ENCODE data around the gene AIG1. TPM values are rescaled to one million over a fixed set of nuclear protein-coding genes. Genes with fewer than 3 reads are reported as not detected.

AIG1 gene
- polyA plus RNA-seq, 1 of the 3 experiments (the other 2 are of a cell fraction) = 36.8 TPM

DNA sequence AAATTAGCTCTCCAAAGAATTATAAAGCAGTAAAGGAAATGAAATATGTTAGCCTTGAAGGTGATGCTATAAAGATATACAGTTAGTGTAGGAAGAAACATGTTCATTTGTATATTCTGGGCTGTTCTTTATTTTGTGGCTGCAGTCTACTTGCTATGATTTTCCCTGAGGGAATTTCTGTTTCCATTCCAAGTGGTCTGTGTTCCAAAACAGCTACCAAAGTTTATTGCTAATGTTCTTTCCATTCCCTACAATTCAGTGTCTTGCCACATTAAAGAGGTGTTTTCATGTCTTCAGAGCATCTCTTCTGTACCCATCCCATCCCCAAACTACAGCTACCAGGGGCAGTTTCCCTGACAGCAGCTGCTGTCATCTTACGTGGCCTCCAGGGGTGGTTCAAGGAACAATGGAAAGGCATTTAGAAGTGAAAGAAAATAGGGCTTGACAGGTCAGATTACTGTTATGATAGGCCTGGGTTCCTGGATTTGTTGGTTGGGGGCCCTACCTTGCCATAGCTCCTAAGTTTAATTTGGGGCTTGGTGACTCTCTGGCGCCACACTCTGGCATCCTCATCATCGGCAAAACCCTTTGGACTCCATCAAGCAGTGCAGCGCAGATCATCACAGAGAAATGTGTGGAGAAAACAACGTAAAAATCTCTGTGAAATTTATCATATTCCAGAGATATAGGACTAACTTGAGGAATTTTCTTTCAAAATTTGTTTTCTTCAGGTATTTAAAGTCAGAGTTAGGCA is 33.8 kb upstream of the AIG1 start:
- H3F3A ChIP-seq (replicated peaks; ENCODE audit: insufficient read depth) = peaks cover 3% of the 10 kb centered on the region
- ChIA-PET POLR2A (no interaction called here), CTCF (interaction anchor here (0.9 to 1.6 kb wide), 8 partner anchors 15 to 400 kb away, joined by 3 to 7 read pairs (median 4); no protein-coding TSS in a partner anchor)
- H3K36me3 ChIP-seq (replicated peaks in 1 of 2; ENCODE audit: control insufficient read depth in 1 of 2, insufficient read depth in 2 of 2, low read length in 1 of 2) = no peaks in the 10 kb centered on the region
- no peak overlapping the region for H3K27ac ChIP-seq (ENCODE audit: low read depth in 2 of 2, low read length in 1 of 2)
- H3K4me1 ChIP-seq (ENCODE audit: control insufficient read depth in 1 of 2, insufficient read depth in 2 of 2, low read depth in 1 of 2, low read length in 1 of 2) = no peaks in the 10 kb centered on the region
- H2AFZ ChIP-seq (ENCODE audit: low read depth) = no peak overlapping the region
- WGBS (ENCODE audit: low lambda C conversion rate) = 79% methylated on average over 5 of the region's 5 CpGs
- H3K27me3 ChIP-seq (ENCODE audit: insufficient read depth) = no peaks in the 10 kb centered on the region
- H3K9me3 ChIP-seq = no peaks in the 10 kb centered on the region
- no peak overlapping the region; a peak in 1 of 4 replicates for H3K4me3 ChIP-seq (ENCODE audit: low read depth in 2 of 2, low read length in 1 of 2)
- DNase-seq = no peak
- no peaks in the 10 kb centered on the region for H3K79me2 ChIP-seq (ENCODE audit: insufficient read depth)
- no peak overlapping the region for H3K9ac ChIP-seq
- TF ChIP-seq, protein P1, sequence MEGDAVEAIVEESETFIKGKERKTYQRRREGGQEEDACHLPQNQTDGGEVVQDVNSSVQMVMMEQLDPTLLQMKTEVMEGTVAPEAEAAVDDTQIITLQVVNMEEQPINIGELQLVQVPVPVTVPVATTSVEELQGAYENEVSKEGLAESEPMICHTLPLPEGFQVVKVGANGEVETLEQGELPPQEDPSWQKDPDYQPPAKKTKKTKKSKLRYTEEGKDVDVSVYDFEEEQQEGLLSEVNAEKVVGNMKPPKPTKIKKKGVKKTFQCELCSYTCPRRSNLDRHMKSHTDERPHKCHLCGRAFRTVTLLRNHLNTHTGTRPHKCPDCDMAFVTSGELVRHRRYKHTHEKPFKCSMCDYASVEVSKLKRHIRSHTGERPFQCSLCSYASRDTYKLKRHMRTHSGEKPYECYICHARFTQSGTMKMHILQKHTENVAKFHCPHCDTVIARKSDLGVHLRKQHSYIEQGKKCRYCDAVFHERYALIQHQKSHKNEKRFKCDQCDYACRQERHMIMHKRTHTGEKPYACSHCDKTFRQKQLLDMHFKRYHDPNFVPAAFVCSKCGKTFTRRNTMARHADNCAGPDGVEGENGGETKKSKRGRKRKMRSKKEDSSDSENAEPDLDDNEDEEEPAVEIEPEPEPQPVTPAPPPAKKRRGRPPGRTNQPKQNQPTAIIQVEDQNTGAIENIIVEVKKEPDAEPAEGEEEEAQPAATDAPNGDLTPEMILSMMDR (IDR thresholded peaks at IDR 0.05) = peak; percentile 65
- peak; percentile 59 for TF ChIP-seq SMC3 (IDR thresholded peaks at IDR 0.05; ENCODE audit: low read depth, low read length)
- no peak for TF ChIP-seq CHD2 (IDR thresholded peaks at IDR 0.05; ENCODE audit: low read length, partially characterized antibody)
- TF ChIP-seq, protein P2, sequence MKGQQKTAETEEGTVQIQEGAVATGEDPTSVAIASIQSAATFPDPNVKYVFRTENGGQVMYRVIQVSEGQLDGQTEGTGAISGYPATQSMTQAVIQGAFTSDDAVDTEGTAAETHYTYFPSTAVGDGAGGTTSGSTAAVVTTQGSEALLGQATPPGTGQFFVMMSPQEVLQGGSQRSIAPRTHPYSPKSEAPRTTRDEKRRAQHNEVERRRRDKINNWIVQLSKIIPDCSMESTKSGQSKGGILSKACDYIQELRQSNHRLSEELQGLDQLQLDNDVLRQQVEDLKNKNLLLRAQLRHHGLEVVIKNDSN (IDR thresholded peaks at IDR 0.05; ENCODE audit: borderline replicate concordance, low read depth) = no peak
- TF ChIP-seq RAD21 (IDR thresholded peaks at IDR 0.05; ENCODE audit: low read length) = peak; percentile 59
- TF ChIP-seq NFIC (IDR thresholded peaks at IDR 0.05; ENCODE audit: borderline replicate concordance) = no peak
- TF ChIP-seq, protein P3, sequence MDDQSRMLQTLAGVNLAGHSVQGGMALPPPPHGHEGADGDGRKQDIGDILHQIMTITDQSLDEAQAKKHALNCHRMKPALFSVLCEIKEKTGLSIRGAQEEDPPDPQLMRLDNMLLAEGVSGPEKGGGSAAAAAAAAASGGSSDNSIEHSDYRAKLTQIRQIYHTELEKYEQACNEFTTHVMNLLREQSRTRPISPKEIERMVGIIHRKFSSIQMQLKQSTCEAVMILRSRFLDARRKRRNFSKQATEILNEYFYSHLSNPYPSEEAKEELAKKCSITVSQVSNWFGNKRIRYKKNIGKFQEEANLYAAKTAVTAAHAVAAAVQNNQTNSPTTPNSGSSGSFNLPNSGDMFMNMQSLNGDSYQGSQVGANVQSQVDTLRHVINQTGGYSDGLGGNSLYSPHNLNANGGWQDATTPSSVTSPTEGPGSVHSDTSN (IDR thresholded peaks at IDR 0.05) = no peak
- no peaks in the 10 kb centered on the region for H4K20me1 ChIP-seq (ENCODE audit: insufficient read depth)
- no peaks in the 10 kb centered on the region for H3K9me2 ChIP-seq
- no peak overlapping the region for H3K4me2 ChIP-seq

DNA sequence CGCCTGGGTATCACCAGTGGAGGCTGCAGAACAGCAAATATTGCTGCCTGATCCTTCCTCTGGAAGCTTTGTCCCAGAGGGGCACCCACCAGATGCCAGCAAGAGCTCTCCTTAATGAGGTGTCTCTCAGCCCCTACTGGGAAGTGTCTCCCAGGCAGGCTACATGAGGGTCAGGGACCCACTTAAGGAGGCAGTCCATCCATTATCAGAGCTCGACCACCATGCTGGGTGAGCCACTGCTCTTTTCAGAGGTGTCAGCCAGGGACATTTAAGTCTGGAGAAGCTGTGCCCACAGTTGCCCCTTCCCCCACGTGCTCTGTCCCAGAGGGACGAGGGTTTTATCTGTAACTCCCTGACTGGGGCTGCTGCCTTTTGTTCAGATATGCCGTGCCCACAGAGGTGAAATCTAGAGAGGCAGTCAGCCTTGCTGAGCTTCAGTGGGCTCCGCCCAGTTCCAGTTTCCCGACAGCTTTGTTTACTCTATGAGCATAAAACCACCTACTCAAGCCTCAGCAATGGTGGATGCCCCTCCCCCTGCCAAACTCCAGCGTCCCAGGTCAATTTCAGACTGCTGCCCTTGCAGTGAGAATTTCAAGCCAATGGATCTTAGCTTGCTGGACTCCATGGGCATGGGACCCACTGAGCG is 25.9 kb upstream of the AIG1 start:
- no peak for TF ChIP-seq TEAD4 (IDR thresholded peaks at IDR 0.05; ENCODE audit: borderline replicate concordance, insufficient read depth)
- no peak for TF ChIP-seq GABPA (IDR thresholded peaks at IDR 0.05; ENCODE audit: low read depth)
- no peak for TF ChIP-seq RAD21 (IDR thresholded peaks at IDR 0.05; ENCODE audit: low read length)
- TF ChIP-seq POLR2AphosphoS5 (IDR thresholded peaks at IDR 0.05; ENCODE audit: low read depth, low read length) = no peak
- TF ChIP-seq, protein P4, sequence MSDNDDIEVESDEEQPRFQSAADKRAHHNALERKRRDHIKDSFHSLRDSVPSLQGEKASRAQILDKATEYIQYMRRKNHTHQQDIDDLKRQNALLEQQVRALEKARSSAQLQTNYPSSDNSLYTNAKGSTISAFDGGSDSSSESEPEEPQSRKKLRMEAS (IDR thresholded peaks at IDR 0.05; ENCODE audit: low read depth) = no peak
- TF ChIP-seq, protein P1 (IDR thresholded peaks at IDR 0.05) = no peak
- TF ChIP-seq, protein P5, sequence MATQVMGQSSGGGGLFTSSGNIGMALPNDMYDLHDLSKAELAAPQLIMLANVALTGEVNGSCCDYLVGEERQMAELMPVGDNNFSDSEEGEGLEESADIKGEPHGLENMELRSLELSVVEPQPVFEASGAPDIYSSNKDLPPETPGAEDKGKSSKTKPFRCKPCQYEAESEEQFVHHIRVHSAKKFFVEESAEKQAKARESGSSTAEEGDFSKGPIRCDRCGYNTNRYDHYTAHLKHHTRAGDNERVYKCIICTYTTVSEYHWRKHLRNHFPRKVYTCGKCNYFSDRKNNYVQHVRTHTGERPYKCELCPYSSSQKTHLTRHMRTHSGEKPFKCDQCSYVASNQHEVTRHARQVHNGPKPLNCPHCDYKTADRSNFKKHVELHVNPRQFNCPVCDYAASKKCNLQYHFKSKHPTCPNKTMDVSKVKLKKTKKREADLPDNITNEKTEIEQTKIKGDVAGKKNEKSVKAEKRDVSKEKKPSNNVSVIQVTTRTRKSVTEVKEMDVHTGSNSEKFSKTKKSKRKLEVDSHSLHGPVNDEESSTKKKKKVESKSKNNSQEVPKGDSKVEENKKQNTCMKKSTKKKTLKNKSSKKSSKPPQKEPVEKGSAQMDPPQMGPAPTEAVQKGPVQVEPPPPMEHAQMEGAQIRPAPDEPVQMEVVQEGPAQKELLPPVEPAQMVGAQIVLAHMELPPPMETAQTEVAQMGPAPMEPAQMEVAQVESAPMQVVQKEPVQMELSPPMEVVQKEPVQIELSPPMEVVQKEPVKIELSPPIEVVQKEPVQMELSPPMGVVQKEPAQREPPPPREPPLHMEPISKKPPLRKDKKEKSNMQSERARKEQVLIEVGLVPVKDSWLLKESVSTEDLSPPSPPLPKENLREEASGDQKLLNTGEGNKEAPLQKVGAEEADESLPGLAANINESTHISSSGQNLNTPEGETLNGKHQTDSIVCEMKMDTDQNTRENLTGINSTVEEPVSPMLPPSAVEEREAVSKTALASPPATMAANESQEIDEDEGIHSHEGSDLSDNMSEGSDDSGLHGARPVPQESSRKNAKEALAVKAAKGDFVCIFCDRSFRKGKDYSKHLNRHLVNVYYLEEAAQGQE (IDR thresholded peaks at IDR 0.05; ENCODE audit: low read depth, low read length) = no peak
- TF ChIP-seq NRF1 (IDR thresholded peaks at IDR 0.05; ENCODE audit: low read depth, low read length) = no peak
- H3K9me2 ChIP-seq = no peaks in the 10 kb centered on the region
- H3K4me2 ChIP-seq = no peak overlapping the region
- H3K9me3 ChIP-seq = no peaks in the 10 kb centered on the region
- no peaks in the 10 kb centered on the region for H4K20me1 ChIP-seq (ENCODE audit: insufficient read depth)
- no peaks in the 10 kb centered on the region for H3F3A ChIP-seq (replicated peaks; ENCODE audit: insufficient read depth)
- POLR2A ChIA-PET = no interaction called here
- H3K4me3 ChIP-seq (ENCODE audit: low read depth in 2 of 2, low read length in 1 of 2) = no peak overlapping the region
- whole genome bisulfite sequencing (ENCODE audit: low lambda C conversion rate) = 61% methylated on average over 2 of the region's 9 CpGs
- H3K36me3 ChIP-seq (replicated peaks in 1 of 2; ENCODE audit: control insufficient read depth in 1 of 2, insufficient read depth in 2 of 2, low read length in 1 of 2) = no peaks in the 10 kb centered on the region
- DNase-seq = no peak
- no peak overlapping the region for H3K27ac ChIP-seq (ENCODE audit: low read depth in 2 of 2, low read length in 1 of 2)
- H2AFZ ChIP-seq (ENCODE audit: low read depth) = no peak overlapping the region
- no peaks in the 10 kb centered on the region for H3K79me2 ChIP-seq (ENCODE audit: insufficient read depth)
- H3K9ac ChIP-seq = no peak overlapping the region
- CTCF ChIA-PET = no interaction called here
- no peaks in the 10 kb centered on the region for H3K4me1 ChIP-seq (ENCODE audit: control insufficient read depth in 1 of 2, insufficient read depth in 2 of 2, low read depth in 1 of 2, low read length in 1 of 2)
- H3K27me3 ChIP-seq (ENCODE audit: insufficient read depth) = no peaks in the 10 kb centered on the region
